Stimulated activated CD4-positive, alpha-beta T cell treated with anti-CD3 and anti-CD28 coated beads, Interleukin-2, amount 100 ng/mL, for 4 hours (primary cell): ENCODE measurements around the gene DR1.
"Not testable (repeated sequence)": the region's sequence is repeated elsewhere in the genome, so short reads cannot be mapped to it uniquely, and the experiment has no call there.

Experiments
- DNase-seq: peaks from one replicate; pipeline ENCODE4 v3.0.0-alpha.2; 2020; ENCODE audit warnings: low read depth

DR1 gene

DNA sequence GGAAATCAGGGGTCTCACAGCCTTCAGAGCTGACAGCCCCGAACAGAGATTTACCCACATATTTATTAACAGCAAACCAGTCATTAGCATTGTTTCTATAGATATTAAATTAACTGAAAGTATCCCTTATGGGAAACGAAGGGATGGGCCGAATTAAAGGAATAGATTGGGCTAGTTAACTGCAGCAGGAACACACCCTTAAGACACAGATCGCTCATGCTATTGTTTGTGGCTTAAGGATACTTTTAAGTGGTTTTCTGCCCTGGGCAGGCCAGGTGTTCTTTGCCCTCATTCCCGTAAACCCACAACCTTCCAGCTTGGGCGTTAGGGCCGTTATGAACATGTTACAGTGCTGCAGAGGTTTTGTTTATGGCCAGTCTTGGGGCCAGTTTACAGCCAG, 40.6 kb downstream of the DR1 start:
- DNase-seq = not testable (repeated sequence)

DNA sequence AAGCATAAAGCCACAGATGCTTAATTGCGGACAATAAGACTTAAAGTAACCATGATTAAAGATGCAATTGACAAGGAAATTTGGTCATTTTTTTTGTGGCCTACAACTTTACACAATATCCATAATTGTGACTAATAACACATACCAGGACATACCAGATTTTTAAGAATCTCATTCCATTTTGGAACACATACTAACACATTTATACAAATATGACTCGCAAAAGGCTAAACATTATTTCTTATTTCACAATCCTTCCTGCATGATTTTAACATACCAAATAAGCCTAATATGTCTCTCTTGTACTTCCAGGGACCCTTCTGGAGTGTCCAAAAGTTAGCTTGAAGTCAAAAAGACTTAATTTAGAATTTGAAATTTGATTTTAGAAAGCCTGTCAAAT, 48.8 kb downstream of the DR1 start:
- no peak for DNase-seq

DNA sequence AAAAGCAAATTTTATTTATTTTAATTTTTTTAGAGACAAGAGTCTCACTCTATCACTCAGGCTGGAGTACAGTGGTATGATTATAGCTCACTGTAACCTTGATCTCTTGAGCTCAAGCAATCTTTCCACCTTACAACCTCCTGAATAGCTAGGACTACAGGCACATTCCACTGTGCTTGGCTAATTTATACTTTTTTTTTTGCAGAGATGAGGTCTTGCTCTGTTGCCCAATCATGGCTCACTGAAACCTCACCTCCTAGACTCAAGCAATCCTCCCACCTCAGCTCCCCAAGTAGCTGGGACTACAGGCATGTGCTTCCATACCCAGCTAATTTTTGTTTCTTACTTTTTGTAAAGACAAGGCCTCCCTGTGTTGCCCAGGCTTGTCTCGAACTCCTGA, 49.5 kb downstream of the DR1 start:
- no peak for DNase-seq

DNA sequence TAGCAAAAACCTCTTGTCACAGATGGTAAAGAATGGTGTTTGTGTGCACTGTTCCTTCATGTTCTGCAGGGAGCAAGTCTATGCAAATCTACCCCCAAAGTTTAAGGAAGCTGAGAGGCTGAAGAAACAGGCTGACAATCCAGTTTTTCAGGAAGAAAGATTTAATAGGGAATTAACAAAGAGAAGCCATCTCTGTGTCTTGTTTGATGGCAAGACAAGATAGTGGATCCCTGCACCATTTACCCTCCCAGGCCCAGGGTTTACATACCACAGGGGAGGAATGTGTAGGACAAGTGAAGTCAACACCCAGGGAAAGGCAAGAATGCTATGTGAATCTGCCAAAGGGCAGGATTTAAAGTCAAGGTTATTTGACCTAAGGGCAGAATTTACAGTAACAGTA, 54.1 kb downstream of the DR1 start:
- no peak for DNase-seq

DNA sequence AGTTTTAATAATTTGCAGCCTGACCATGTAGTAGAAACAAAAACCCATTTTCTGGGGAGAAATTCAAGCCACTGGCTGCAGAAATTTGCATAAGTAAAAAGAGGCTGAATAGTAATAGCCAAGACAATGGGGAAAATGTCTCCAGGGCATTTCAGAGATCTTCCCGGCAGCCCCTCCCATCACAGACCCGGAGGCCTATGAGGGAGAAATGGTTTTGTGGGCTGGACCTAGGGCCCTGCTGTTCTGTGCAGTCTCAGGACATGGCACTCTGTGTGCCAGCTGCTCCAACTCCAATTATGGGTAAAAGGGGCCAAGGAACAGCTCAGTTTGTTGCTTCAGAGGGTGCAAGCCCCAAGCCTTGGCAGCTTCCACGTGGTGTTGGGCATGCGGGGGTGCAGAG, 62.5 kb downstream of the DR1 start:
- no peak for DNase-seq

DNA sequence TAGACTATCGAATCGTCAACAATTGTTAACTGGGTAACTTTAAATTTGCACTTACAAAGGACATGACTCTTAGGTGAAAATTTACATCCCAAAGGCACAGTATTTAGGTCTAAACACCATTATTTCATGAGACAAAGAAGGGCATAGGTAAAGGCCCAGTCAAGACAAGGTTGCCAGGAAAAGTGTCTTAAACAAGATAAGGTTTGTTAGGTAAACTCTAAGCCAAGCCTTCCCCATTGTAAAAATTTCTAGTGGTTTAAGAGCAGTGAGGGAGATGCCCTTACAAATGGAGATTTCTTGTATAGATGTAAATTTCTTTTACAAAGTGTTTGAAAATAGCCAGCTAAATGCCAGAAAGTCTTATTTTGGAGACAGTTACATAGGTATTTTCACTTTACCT, 65.3 kb downstream of the DR1 start:
- no peak for DNase-seq

DNA sequence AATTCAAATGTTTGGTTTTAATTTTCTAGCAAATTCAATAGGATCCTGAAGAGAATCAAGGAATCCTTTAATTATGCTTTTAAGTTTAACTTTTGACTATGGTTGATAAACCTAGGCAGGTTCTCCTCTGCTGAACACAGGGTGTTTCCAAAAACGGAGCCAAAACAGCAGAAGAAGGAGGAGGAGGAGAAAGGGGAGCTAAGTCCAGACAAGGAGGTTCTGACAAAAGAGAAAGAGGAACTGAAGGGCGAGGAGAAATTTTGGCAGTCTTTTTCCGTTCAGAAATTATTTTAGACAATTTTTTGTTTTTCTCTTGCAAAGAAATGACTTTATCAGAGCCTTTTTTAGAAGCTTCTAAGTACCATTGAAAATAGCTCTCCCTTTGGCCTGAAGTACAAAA, 69.0 kb downstream of the DR1 start:
- DNase-seq = no peak

DNA sequence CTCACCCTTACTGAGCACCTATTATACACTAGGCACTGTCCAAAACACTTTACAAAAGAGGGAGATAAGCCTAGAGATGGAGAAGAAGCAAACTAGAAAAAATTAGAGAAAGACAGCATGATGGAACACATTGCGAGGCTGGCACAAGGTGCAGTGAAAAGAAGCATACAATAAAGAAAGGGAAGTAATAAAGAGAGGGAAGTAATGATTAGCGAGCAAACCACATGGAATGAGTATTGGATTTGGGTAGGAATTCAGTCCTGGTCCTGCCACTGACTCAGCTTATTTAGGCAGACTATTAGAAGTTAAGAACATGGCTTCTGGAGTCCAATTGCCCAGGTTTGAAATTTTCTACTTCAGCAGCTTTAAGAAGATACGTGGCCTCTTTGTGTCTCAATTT, 69.6 kb downstream of the DR1 start:
- DNase-seq = no peak

DNA sequence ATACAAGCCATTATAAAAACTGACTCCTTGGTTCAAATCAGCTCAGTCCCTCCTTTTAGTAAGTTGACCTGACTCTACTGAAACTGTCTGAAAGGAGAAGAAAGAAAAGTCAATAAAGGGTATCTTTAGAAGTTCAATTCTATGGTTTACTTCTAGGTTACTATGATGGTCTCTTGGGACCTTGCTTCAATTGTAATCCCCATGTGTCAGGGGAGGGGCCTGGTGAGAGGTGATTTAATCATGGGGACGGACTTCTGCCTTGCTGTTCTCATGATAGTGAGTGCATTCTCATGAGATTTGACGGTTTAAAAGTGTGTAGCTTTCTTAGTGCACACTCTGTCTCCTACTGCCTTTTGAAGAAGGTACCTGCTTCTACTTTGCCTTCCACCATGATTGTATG, 70.5 kb downstream of the DR1 start:
- DNase-seq = no peak
